ENCODE data around the gene CIDEA. TPM values are rescaled to one million over a fixed set of nuclear protein-coding genes. Genes with fewer than 3 reads are reported as not detected.

The CIDEA gene
- total and polyA plus RNA-seq, 9 of the 15 experiments (the other 6 are each of a cell fraction or from before 2014, with no cell fraction given) = not detected

DNA sequence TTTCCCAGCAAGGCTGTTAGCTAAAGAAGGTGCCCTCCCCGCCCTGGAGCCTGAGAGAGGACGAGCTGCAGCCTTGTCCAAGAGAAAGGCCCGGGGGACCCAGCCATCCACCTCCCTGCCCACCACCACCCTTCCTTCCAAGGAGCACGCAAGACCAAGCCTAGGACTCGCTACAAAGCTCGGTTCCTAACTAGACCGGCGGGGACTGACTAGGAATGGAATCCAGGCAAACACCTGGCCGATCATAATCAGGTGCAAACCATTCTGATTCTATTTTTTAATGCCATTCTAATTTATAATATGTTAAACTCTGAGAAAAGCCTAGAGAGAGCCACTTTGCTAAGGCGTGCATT, 34.2 kb downstream of the CIDEA start:
- Histone ChIP-seq H2AFZ (ENCODE audit: low read depth, low read length) (peak overlapping the region; percentile 88), H3K4me1 (replicated peaks in 1 of 2; ENCODE audit: control insufficient read depth in 2 of 2, insufficient read depth in 2 of 2, low read length in 2 of 2) (peaks cover 16 to 21% of the 10 kb centered on the region in 2 experiments; a peak in 4 of 5 replicates), H3K36me3 (ENCODE audit: control insufficient read depth, insufficient read depth, low read length) (no peaks in the 10 kb centered on the region), H3K4me3 (peak overlapping the region; percentile 33), H3K79me2 (ENCODE audit: control insufficient read depth, insufficient read depth, low read length) (no peaks in the 10 kb centered on the region), H3K9me1 (ENCODE audit: control insufficient read depth, insufficient read depth, low read length) (no peaks in the 10 kb centered on the region), H3K27me3 (ENCODE audit: control insufficient read depth in 2 of 2, insufficient read depth in 2 of 2, low read length in 2 of 2) (no peaks in the 10 kb centered on the region), H4K20me1 (replicated peaks; ENCODE audit: control insufficient read depth, insufficient read depth, low read length) (no peaks in the 10 kb centered on the region), H3K4me2 (ENCODE audit: insufficient read depth, low read length) (peak overlapping the region; percentile 81), H3K9ac (ENCODE audit: insufficient read depth in 1 of 2, low read depth in 2 of 2, low read length in 2 of 2) (peak overlapping the region; percentile 35 to 88; a peak in 3 of 4 replicates), H3K9me3 (replicated peaks; ENCODE audit: control insufficient read depth, insufficient read depth, low read depth, low read length) (no peaks in the 10 kb centered on the region), H3K27ac (ENCODE audit: extremely low read depth, low read depth, low read length) (no peak overlapping the region)
- ATAC-seq (peak; percentile 28), FAIRE-seq (no peak), DNase-seq (ENCODE audit: extremely low read depth in 1 of 4, low spot score in 3 of 4) (no peak)
- POLR2A ChIA-PET = interaction anchor here (0.7 to 1.7 kb wide), 3 partner anchors 89 to 583 kb away, joined by 3 to 5 read pairs (median 4); partner anchors contain the start of gene AFG3L2
- intact Hi-C loops (cut with micrococcal nuclease) (loop anchor here (2.0 kb wide), 1 partner anchor 14 kb away; no protein-coding TSS in a partner anchor), in situ Hi-C loops (cut with MboI) (no loop called here)
- WGBS (ENCODE audit: insufficient coverage, low coverage, missing lambda C conversion rate) = 20% methylated on average over 10 of the region's 10 CpGs
- CTCF ChIA-PET (ENCODE audit: low intra/inter-chr PET ratio) = no interaction called here
- TF ChIP-seq KDM5B (IDR thresholded peaks at IDR 0.05; ENCODE audit: insufficient replicate concordance, low read depth, low read length) = no peak
- 0 out of 2 replicates have a peak, but pooled peaks have one; percentile 20 for TF ChIP-seq ZFX (CRISPR knock-in tag; IDR thresholded peaks at IDR 0.05)
- TF ChIP-seq, protein P1, sequence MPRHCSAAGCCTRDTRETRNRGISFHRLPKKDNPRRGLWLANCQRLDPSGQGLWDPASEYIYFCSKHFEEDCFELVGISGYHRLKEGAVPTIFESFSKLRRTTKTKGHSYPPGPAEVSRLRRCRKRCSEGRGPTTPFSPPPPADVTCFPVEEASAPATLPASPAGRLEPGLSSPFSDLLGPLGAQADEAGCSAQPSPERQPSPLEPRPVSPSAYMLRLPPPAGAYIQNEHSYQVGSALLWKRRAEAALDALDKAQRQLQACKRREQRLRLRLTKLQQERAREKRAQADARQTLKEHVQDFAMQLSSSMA (CRISPR knock-in tag; IDR thresholded peaks at IDR 0.05) = no peak
- BruUV-seq (replicated peaks) = no TSS peak

DNA sequence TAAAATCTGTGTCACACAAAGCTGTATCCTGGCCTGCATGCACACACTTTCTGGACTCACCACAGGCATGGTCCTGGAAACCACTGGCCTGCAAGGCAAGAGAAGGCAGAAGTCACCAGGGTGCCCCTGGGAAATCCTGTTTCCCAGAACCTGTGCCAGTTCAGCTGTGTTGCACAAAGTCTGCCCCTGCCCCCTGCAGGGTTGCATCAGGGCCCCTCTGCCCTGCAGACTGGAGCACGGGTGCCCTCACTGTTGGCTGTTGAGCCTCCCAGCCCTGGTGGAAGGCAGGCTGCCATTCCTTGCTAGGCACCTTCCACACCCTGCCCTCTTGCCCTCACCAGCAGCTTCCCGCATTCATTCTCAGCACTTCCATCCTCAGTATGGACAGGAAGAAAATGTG, 35.9 kb downstream of the CIDEA start:
- intact Hi-C loops (cut with micrococcal nuclease) = no loop called here
- no TSS peak for BruUV-seq (replicated peaks)
- H3K27me3 ChIP-seq (ENCODE audit: control insufficient read depth in 2 of 2, insufficient read depth in 2 of 2, low read length in 2 of 2) = no peaks in the 10 kb centered on the region
- no peaks in the 10 kb centered on the region for H3K36me3 ChIP-seq (ENCODE audit: control insufficient read depth, insufficient read depth, low read length)
- no peak overlapping the region for H3K27ac ChIP-seq (ENCODE audit: extremely low read depth, low read depth, low read length)
- no peak overlapping the region for H3K9ac ChIP-seq (ENCODE audit: insufficient read depth in 1 of 2, low read depth in 2 of 2, low read length in 2 of 2)
- ATAC-seq (no peak), FAIRE-seq (no peak), DNase-seq (ENCODE audit: extremely low read depth in 1 of 4, low spot score in 3 of 4) (no peak)
- no peaks in the 10 kb centered on the region for H3K9me1 ChIP-seq (ENCODE audit: control insufficient read depth, insufficient read depth, low read length)
- CTCF ChIA-PET (ENCODE audit: low intra/inter-chr PET ratio) = no interaction called here
- no peaks in the 10 kb centered on the region for H4K20me1 ChIP-seq (replicated peaks; ENCODE audit: control insufficient read depth, insufficient read depth, low read length)
- in situ Hi-C loops (cut with MboI) = no loop called here
- H3K4me1 ChIP-seq (replicated peaks in 1 of 2; ENCODE audit: control insufficient read depth in 2 of 2, insufficient read depth in 2 of 2, low read length in 2 of 2) = peaks cover 12 to 21% of the 10 kb centered on the region in 2 experiments; a peak in 4 of 5 replicates
- H3K9me3 ChIP-seq (replicated peaks; ENCODE audit: control insufficient read depth, insufficient read depth, low read depth, low read length) = no peaks in the 10 kb centered on the region
- WGBS (ENCODE audit: insufficient coverage, low coverage, missing lambda C conversion rate) = 70% methylated on average over 2 of the region's 2 CpGs
- POLR2A ChIA-PET = no interaction called here
- H3K79me2 ChIP-seq (ENCODE audit: control insufficient read depth, insufficient read depth, low read length) = no peaks in the 10 kb centered on the region
- no peak overlapping the region for H3K4me3 ChIP-seq
- H3K4me2 ChIP-seq (ENCODE audit: insufficient read depth, low read length) = no peak overlapping the region
- no peak overlapping the region for H2AFZ ChIP-seq (ENCODE audit: low read depth, low read length)
- no peak for TF ChIP-seq WHSC1 (IDR thresholded peaks at IDR 0.05; ENCODE audit: low read length)
- TF ChIP-seq SP2 (IDR thresholded peaks at IDR 0.05; ENCODE audit: extremely low read depth, low read depth, low read length, poor library complexity, severe bottlenecking) = no peak
- TF ChIP-seq DMBX1 (CRISPR knock-in tag; IDR thresholded peaks at IDR 0.05; ENCODE audit: borderline replicate concordance) = no peak
- no peak for TF ChIP-seq MYC (IDR thresholded peaks at IDR 0.05; ENCODE audit: low read depth, low read length)
- TF ChIP-seq MYC (CRISPR knock-in tag; IDR thresholded peaks at IDR 0.05; ENCODE audit: borderline replicate concordance, low read depth) = no peak
- no peak for TF ChIP-seq HCFC1 (IDR thresholded peaks at IDR 0.05; ENCODE audit: low read depth, low read length)
- no peak for TF ChIP-seq SUPT5H (IDR thresholded peaks at IDR 0.05)
- TF ChIP-seq FOXP1 (CRISPR knock-in tag; IDR thresholded peaks at IDR 0.05) = no peak
- TF ChIP-seq, protein P2, sequence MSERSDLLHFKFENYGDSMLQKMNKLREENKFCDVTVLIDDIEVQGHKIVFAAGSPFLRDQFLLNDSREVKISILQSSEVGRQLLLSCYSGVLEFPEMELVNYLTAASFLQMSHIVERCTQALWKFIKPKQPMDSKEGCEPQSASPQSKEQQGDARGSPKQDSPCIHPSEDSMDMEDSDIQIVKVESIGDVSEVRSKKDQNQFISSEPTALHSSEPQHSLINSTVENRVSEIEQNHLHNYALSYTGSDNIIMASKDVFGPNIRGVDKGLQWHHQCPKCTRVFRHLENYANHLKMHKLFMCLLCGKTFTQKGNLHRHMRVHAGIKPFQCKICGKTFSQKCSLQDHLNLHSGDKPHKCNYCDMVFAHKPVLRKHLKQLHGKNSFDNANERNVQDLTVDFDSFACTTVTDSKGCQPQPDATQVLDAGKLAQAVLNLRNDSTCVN (CRISPR knock-in tag; IDR thresholded peaks at IDR 0.05) = no peak
- TF ChIP-seq DPF2 (IDR thresholded peaks at IDR 0.05) = no peak
- no peak for TF ChIP-seq KLF16 (IDR thresholded peaks at IDR 0.05)
- no peak for TF ChIP-seq MED1 (CRISPR knock-in tag; IDR thresholded peaks at IDR 0.05; ENCODE audit: borderline replicate concordance)

All from K562 (cell line).